ENCODE data around the gene ZNF148. TPM values are rescaled to one million over a fixed set of nuclear protein-coding genes. Genes with fewer than 3 reads are reported as not detected.

Gene ZNF148
- total RNA-seq, 2 donors from 2014 or later, result 33.8 to 37.8 TPM

DNA sequence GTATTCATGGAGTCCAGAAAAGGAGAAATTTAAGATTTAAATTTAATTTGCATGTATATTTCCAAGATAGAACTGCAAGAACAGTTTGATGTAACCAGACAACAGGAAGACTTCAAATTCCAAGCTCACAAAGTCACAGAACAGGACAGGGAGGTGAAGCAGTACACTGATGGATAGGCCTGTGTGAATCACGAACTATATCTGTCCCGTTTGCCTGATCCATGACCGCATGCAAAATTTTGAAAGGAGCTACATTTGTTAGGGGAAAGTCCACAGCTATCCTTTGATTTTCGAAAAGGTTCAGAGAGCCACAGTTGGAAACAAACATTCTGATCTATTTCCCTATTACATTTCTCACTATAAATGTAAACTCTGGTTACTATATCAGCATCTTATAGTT lies 83.1 kb downstream of the ZNF148 start:
- H3K9me3 Mint-ChIP-seq, result no peaks in the 10 kb centered on the region
- Histone ChIP-seq H3K27me3 (ENCODE audit: control insufficient read depth, insufficient read depth, low read length, poor library complexity, severe bottlenecking) (no peaks in the 10 kb centered on the region), H3K27ac (ENCODE audit: low read depth, low read length) (no peak overlapping the region), H3K9ac (ENCODE audit: extremely low read depth, low read length, poor library complexity, severe bottlenecking) (no peak overlapping the region), H3K4me3 (ENCODE audit: low read length) (no peak overlapping the region), H3K4me1 (ENCODE audit: control insufficient read depth, insufficient read depth, low read length) (peaks cover 3% of the 10 kb centered on the region), H3K9me3 (ENCODE audit: control insufficient read depth, low read length) (no peaks in the 10 kb centered on the region), H3K36me3 (ENCODE audit: control insufficient read depth, insufficient read depth, low read length) (peaks cover 11% of the 10 kb centered on the region)
- no peak overlapping the region for H3K27ac Mint-ChIP-seq
- TF ChIP-seq CTCF (conservative IDR thresholded peaks at IDR 0.05), result no peak
- 96 to 100% methylated on average over 3 to 4 of the region's 4 CpGs for WGBS, 2 experiments (ENCODE audit: insufficient coverage in 1 of 2, insufficient read length in 1 of 2)
- H3K4me3 Mint-ChIP-seq, result no peak overlapping the region
- no peak for DNase-seq
- H3K27me3 Mint-ChIP-seq (ENCODE audit: insufficient read depth), result no peaks in the 10 kb centered on the region
- H3K36me3 Mint-ChIP-seq (ENCODE audit: low read depth), result peaks cover 12% of the 10 kb centered on the region
- peaks cover 38% of the 10 kb centered on the region for H3K4me1 Mint-ChIP-seq

GRCh38 chr3:125289429-125289981 lies 85.6 kb downstream of the ZNF148 start:
- no peak overlapping the region for H3K9ac ChIP-seq (ENCODE audit: extremely low read depth, low read length, poor library complexity, severe bottlenecking)
- H3K27me3 Mint-ChIP-seq (ENCODE audit: insufficient read depth), result no peaks in the 10 kb centered on the region
- H3K27me3 ChIP-seq (ENCODE audit: control insufficient read depth, insufficient read depth, low read length, poor library complexity, severe bottlenecking), result no peaks in the 10 kb centered on the region

GRCh38 chr3:125287248-125287647 lies 87.9 kb downstream of the ZNF148 start:
- H3K9me3 Mint-ChIP-seq, result no peaks in the 10 kb centered on the region
- 100% methylated on average over 2 of the region's 2 CpGs; no CpG with 5 or more reads in 1 of the 2 experiments for WGBS, 2 experiments (ENCODE audit: insufficient coverage in 1 of 2, insufficient read length in 1 of 2)

More at GRCh38 chr3:125289429-125289981, 85.6 kb downstream of the ZNF148 start:
- H3K36me3 ChIP-seq (ENCODE audit: control insufficient read depth, insufficient read depth, low read length), result peaks cover 18% of the 10 kb centered on the region
- TF ChIP-seq CTCF (conservative IDR thresholded peaks at IDR 0.05), result no peak
- Mint-ChIP-seq H3K27ac (peak overlapping the region; percentile 65), H3K36me3 (ENCODE audit: low read depth) (peaks cover 13% of the 10 kb centered on the region), H3K9me3 (no peaks in the 10 kb centered on the region), H3K4me1 (peaks cover 53% of the 10 kb centered on the region), H3K4me3 (peak overlapping the region; percentile 28)
- H3K9me3 ChIP-seq (ENCODE audit: control insufficient read depth, low read length), result no peaks in the 10 kb centered on the region
- H3K4me1 ChIP-seq (ENCODE audit: control insufficient read depth, insufficient read depth, low read length), result peaks cover 3% of the 10 kb centered on the region
- peak overlapping the region; percentile 64 for H3K4me3 ChIP-seq (ENCODE audit: low read length)
- WGBS, 2 experiments (ENCODE audit: insufficient coverage in 1 of 2, insufficient read length in 1 of 2), result 59 to 86% methylated on average over 1 to 3 of the region's 4 CpGs
- no peak overlapping the region for H3K27ac ChIP-seq (ENCODE audit: low read depth, low read length)
- no peak for DNase-seq

More at GRCh38 chr3:125287248-125287647, 87.9 kb downstream of the ZNF148 start:
- H3K36me3 ChIP-seq (ENCODE audit: control insufficient read depth, insufficient read depth, low read length), result peaks cover 18% of the 10 kb centered on the region
- Mint-ChIP-seq H3K4me3 (no peak overlapping the region), H3K36me3 (ENCODE audit: low read depth) (peaks cover 9% of the 10 kb centered on the region), H3K27ac (no peak overlapping the region), H3K27me3 (ENCODE audit: insufficient read depth) (no peaks in the 10 kb centered on the region), H3K4me1 (peaks cover 72% of the 10 kb centered on the region)
- H3K9ac ChIP-seq (ENCODE audit: extremely low read depth, low read length, poor library complexity, severe bottlenecking), result no peak overlapping the region
- no peak for TF ChIP-seq CTCF (conservative IDR thresholded peaks at IDR 0.05)
- DNase-seq, result no peak
- no peaks in the 10 kb centered on the region for H3K9me3 ChIP-seq (ENCODE audit: control insufficient read depth, low read length)
- H3K4me3 ChIP-seq (ENCODE audit: low read length), result no peak overlapping the region
- no peaks in the 10 kb centered on the region for H3K27me3 ChIP-seq (ENCODE audit: control insufficient read depth, insufficient read depth, low read length, poor library complexity, severe bottlenecking)
- peaks cover 3% of the 10 kb centered on the region for H3K4me1 ChIP-seq (ENCODE audit: control insufficient read depth, insufficient read depth, low read length)
- H3K27ac ChIP-seq (ENCODE audit: low read depth, low read length), result no peak overlapping the region
